PC-9 (cell line): ENCODE results near the gene ENAH. TPM values are rescaled to one million over a fixed set of nuclear protein-coding genes. Genes with fewer than 3 reads are reported as not detected.

Experiments used
- BruUV-seq: library from RNA; stranded (reverse); fragments of 400-500 nt; replicated peaks from 2 replicates; lab custom pipeline; 2021; lab: Mats Ljungman, UMichigan
- CTCF ChIA-PET: fragments of 300-600 bp; sonication (Branson Sonifier 250); formaldehyde crosslinking; loops from one replicate; lab custom pipeline; 2022; ENCODE audit warnings: antibody characterized with exemption; lab: Charles Lee
- POLR2A ChIA-PET: fragments of 300-600 bp; sonication (Branson Sonifier 250); formaldehyde crosslinking; loops from one replicate; lab custom pipeline; 2022; ENCODE audit warnings: antibody characterized with exemption; ENCODE audit not compliant: unreplicated experiment; lab: Charles Lee
- DNase-seq, 2 experiments: peaks; one replicate each; pipeline versions ENCODE4 v3.0.0 to v3.0.0-alpha.2; 2015 to 2022; ENCODE audit warnings: mixed read lengths in 1 of 2
- H2AFZ ChIP-seq: fragments of 200-600 bp; sonication (generic); 2 replicates; pipeline ENCODE4 v1.8.1; 2017; ENCODE audit warnings: antibody characterized with exemption
- H3F3A ChIP-seq: fragments of 200-600 bp; sonication (generic); 2 replicates; pipeline ENCODE4 v1.8.1; 2017; ENCODE audit warnings: antibody characterized with exemption, mild to moderate bottlenecking, low read depth; ENCODE audit not compliant: insufficient read depth
- H3K27ac ChIP-seq: fragments of 200-600 bp; sonication (generic); 2 replicates; pipeline ENCODE4 v1.6.1; 2016; ENCODE audit warnings: mixed run types
- H3K27me3 ChIP-seq: fragments of 200-600 bp; sonication (generic); 2 replicates; pipeline ENCODE4 v1.6.1; 2016; ENCODE audit warnings: low read depth, mixed run types; ENCODE audit not compliant: insufficient read depth
- H3K36me3 ChIP-seq: fragments of 200-600 bp; sonication (generic); 2 replicates; pipeline ENCODE4 v1.6.1; 2016; ENCODE audit warnings: low read depth, mixed run types
- H3K4me1 ChIP-seq: fragments of 200-600 bp; sonication (generic); replicated peaks from 2 replicates; pipeline ENCODE4 v1.6.1; 2016; ENCODE audit warnings: mixed run types; ENCODE audit not compliant: insufficient read depth
- H3K4me2 ChIP-seq: fragments of 200-600 bp; sonication (generic); 2 replicates; pipeline ENCODE4 v1.6.1; 2017; ENCODE audit warnings: mixed run types
- H3K4me3 ChIP-seq: fragments of 200-600 bp; sonication (generic); 2 replicates; pipeline ENCODE4 v1.6.1; 2016; ENCODE audit warnings: mixed run types
- H3K79me2 ChIP-seq: fragments of 200-600 bp; sonication (generic); 2 replicates; pipeline ENCODE4 v1.6.1; 2017; ENCODE audit warnings: low read depth, mixed run types
- H3K9me2 ChIP-seq: fragments of 200-600 bp; sonication (generic); 2 replicates; pipeline ENCODE4 v1.8.1; 2017; ENCODE audit warnings: mild to moderate bottlenecking; ENCODE audit not compliant: insufficient read depth
- H3K9me3 ChIP-seq: fragments of 200-600 bp; sonication (generic); 2 replicates; pipeline ENCODE4 v1.8.1; 2016; ENCODE audit warnings: low read depth; ENCODE audit not compliant: insufficient read depth
- H4K20me1 ChIP-seq: fragments of 200-600 bp; sonication (generic); 2 replicates; pipeline ENCODE4 v1.8.1; 2017; ENCODE audit not compliant: insufficient read depth
- EZH2 ChIP-seq: fragments of 200-600 bp; sonication (generic); IDR thresholded peaks from 2 replicates; pipeline ENCODE4 v1.8.0; 2017; ENCODE audit warnings: antibody characterized with exemption, low read depth
- intact Hi-C: fragments of 100-400 bp; cut with micrococcal nuclease; formaldehyde crosslinking; loops from one replicate; pipeline ENCODE4 v1.10.0; 2022; ENCODE audit not compliant: unreplicated experiment
- total RNA-seq: library from RNA; stranded (reverse); gene quantifications from 2 replicates; pipeline ENCODE4 v1.2.3, GENCODE V29; 2021
- TF ChIP-seq, protein P1 (sequence below): fragments of 200-600 bp; sonication (generic); conservative IDR thresholded peaks from 2 replicates; pipeline ENCODE4 v1.6.1; 2017; ENCODE audit warnings: mixed run types, antibody characterized with exemption, mild to moderate bottlenecking, moderate library complexity

ENAH gene
- total RNA-seq, 1 experiment from 2014 or later: 167 TPM

DNA sequence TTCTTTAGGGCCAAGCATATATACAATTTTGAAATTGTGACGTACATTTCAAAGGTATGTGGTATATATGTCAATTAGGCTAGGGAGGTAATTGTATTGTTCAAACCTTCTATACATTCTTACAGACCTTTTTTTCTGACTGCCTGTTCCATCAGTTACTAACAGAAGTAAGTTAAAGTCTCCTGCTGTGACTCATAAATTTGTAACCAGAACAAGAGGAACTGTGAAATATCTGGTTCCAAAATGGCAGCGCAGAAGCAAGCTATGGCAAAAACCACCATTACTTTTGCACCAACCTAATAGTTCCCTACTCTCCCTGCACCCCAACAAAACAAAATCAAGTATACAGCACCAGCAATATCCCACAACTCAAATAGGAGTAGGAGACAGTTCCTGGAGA, 93.6 kb downstream of the ENAH start:
- Histone ChIP-seq H3K9me3 (no peaks in the 10 kb centered on the region), H4K20me1 (no peaks in the 10 kb centered on the region; the same call in 1 of the 2 replicates), H3K4me2 (no peak overlapping the region), H3K36me3 (peaks cover 6% of the 10 kb centered on the region), H3F3A (peaks cover 44% of the 10 kb centered on the region), H3K79me2 (0 out of 2 replicates have a peak, but pooled peaks cover 3% of the 10 kb centered on the region), H3K9me2 (no peaks in the 10 kb centered on the region), H3K27me3 (no peaks in the 10 kb centered on the region), H3K4me1 (no peaks in the 10 kb centered on the region), H2AFZ (no peak overlapping the region), H3K4me3 (no peak overlapping the region), H3K27ac (no peak overlapping the region)
- TF ChIP-seq, protein P1, sequence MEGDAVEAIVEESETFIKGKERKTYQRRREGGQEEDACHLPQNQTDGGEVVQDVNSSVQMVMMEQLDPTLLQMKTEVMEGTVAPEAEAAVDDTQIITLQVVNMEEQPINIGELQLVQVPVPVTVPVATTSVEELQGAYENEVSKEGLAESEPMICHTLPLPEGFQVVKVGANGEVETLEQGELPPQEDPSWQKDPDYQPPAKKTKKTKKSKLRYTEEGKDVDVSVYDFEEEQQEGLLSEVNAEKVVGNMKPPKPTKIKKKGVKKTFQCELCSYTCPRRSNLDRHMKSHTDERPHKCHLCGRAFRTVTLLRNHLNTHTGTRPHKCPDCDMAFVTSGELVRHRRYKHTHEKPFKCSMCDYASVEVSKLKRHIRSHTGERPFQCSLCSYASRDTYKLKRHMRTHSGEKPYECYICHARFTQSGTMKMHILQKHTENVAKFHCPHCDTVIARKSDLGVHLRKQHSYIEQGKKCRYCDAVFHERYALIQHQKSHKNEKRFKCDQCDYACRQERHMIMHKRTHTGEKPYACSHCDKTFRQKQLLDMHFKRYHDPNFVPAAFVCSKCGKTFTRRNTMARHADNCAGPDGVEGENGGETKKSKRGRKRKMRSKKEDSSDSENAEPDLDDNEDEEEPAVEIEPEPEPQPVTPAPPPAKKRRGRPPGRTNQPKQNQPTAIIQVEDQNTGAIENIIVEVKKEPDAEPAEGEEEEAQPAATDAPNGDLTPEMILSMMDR: no peak
- no peak for TF ChIP-seq EZH2
- POLR2A ChIA-PET: no interaction called here
- CTCF ChIA-PET: no interaction called here
- intact Hi-C loops: loop anchor here (10.0 kb wide), 1 partner anchor 415 kb away; no protein-coding TSS in a partner anchor
- BruUV-seq: no TSS peak
- DNase-seq: no peak

- H3K79me2 ChIP-seq: peaks cover 9% of the 10 kb centered on the region; the same call in 1 of the 2 replicates
Measured at GRCh38 chr1:225556694-225557093, 96.2 kb downstream of the ENAH start.

DNA sequence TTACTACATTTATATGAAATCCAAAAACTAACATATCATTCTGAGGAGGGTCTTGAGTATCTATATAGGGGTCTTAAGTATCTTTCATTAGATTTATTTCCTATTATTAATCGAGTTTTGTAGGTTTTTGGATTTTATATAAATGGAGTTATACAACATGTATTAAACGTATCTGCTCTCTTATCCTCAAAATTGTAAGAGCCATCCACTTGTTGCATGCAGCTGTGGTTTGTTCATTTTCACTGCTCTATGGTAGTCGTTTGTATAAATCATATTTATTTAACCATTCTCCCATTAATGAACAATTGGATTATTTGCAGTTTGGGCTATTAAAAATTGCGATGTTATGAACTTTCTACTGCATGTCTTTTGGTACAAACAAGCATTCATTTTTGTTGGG, 97.1 kb downstream of the ENAH start:
- no peaks in the 10 kb centered on the region for H3K9me2 ChIP-seq
- H3K4me1 ChIP-seq: no peaks in the 10 kb centered on the region
- H3K79me2 ChIP-seq: peaks cover 15% of the 10 kb centered on the region; the same call in 1 of the 2 replicates
- peaks cover 15% of the 10 kb centered on the region for H3K36me3 ChIP-seq
- ChIA-PET CTCF (interaction anchor here (1.2 kb wide), 1 partner anchor 216 kb away, joined by 3 read pairs; no protein-coding TSS in a partner anchor), POLR2A (no interaction called here)
- no peak for DNase-seq
- no peak overlapping the region for H3K4me2 ChIP-seq
- H4K20me1 ChIP-seq: no peaks in the 10 kb centered on the region
- no TSS peak for BruUV-seq
- no peak overlapping the region for H3K4me3 ChIP-seq
- no peak overlapping the region for H3K27ac ChIP-seq
- no peaks in the 10 kb centered on the region for H3K9me3 ChIP-seq
- no peak overlapping the region for H2AFZ ChIP-seq
- TF ChIP-seq, protein P1: no peak
- TF ChIP-seq EZH2: no peak
- peaks cover 36% of the 10 kb centered on the region for H3F3A ChIP-seq
- H3K27me3 ChIP-seq: no peaks in the 10 kb centered on the region
- intact Hi-C loops: loop anchor here (2.0 to 10.0 kb wide), 2 partner anchors 97 to 419 kb away; partner anchors contain the start of gene ENAH

More at GRCh38 chr1:225556694-225557093, 96.2 kb downstream of the ENAH start:
- Histone ChIP-seq H3K4me1 (no peaks in the 10 kb centered on the region), H2AFZ (no peak overlapping the region), H3K4me2 (no peak overlapping the region), H3K9me3 (no peaks in the 10 kb centered on the region), H3K27me3 (no peaks in the 10 kb centered on the region), H3F3A (peaks cover 31% of the 10 kb centered on the region), H3K9me2 (no peaks in the 10 kb centered on the region), H3K27ac (no peak overlapping the region), H4K20me1 (no peaks in the 10 kb centered on the region), H3K4me3 (no peak overlapping the region), H3K36me3 (peaks cover 11% of the 10 kb centered on the region)
- intact Hi-C loops: loop anchor here (10.0 kb wide), 1 partner anchor 418 kb away; no protein-coding TSS in a partner anchor
- DNase-seq: no peak
- ChIA-PET POLR2A (no interaction called here), CTCF (interaction anchor here (0.7 to 1.2 kb wide), 2 partner anchors 179 to 215 kb away, joined by 3 read pairs; no protein-coding TSS in a partner anchor)
- TF ChIP-seq, protein P1: no peak
- no peak for TF ChIP-seq EZH2
- no TSS peak for BruUV-seq
